Liver (tissue), 9 donors: ENCODE results near the gene GPR18. TPM values are rescaled to one million over a fixed set of nuclear protein-coding genes. Genes with fewer than 3 reads are reported as not detected.

Experiments used
- DNase-seq: peaks from one replicate; pipeline ENCODE4 v3.0.0-alpha.2; 2017; ENCODE audit warnings: low spot score
- H3K27ac ChIP-seq, 2 donors: one replicate each; pipeline ENCODE4 v1.7.0; 2013; ENCODE audit warnings: inconsistent platforms in 2 of 2, low read length in 2 of 2, control low read depth in 1 of 2, low read depth in 1 of 2, mild to moderate bottlenecking in 1 of 2
- H3K27me3 ChIP-seq, 4 donors: one replicate each; pipeline versions ENCODE4 v1.6.1 to v1.7.0; 2013; ENCODE audit warnings: low read length in 3 of 4, inconsistent platforms in 1 of 4, mild to moderate bottlenecking in 1 of 4, moderate library complexity in 1 of 4; ENCODE audit not compliant: control insufficient read depth in 4 of 4, insufficient read depth in 4 of 4
- H3K36me3 ChIP-seq, 4 donors: one replicate each; pipeline versions ENCODE4 v1.6.1 to v1.7.0; 2013; ENCODE audit warnings: low read length in 3 of 4, mild to moderate bottlenecking in 3 of 4, low read depth in 1 of 4, moderate library complexity in 1 of 4; ENCODE audit not compliant: control insufficient read depth in 4 of 4, insufficient read depth in 3 of 4
- H3K4me1 ChIP-seq, 4 donors: one replicate each; pipeline versions ENCODE4 v1.6.1 to v1.7.0; 2013; ENCODE audit warnings: low read length in 3 of 4, mild to moderate bottlenecking in 3 of 4, moderate library complexity in 1 of 4; ENCODE audit not compliant: control insufficient read depth in 4 of 4, insufficient read depth in 4 of 4
- H3K4me3 ChIP-seq, 3 donors: one replicate each; pipeline versions ENCODE4 v1.6.1 to v1.7.0; 2013; ENCODE audit warnings: low read length in 3 of 3, control low read depth in 1 of 3, low read depth in 1 of 3, mild to moderate bottlenecking in 1 of 3
- H3K9ac ChIP-seq, 2 donors: one replicate each; pipeline ENCODE4 v1.7.0; 2013; ENCODE audit warnings: low read length in 2 of 2, mild to moderate bottlenecking in 2 of 2, moderate library complexity in 2 of 2, control low read depth in 1 of 2, low read depth in 1 of 2
- H3K9me3 ChIP-seq, 4 donors: one replicate each; pipeline versions ENCODE4 v1.6.1 to v1.7.0; 2013; ENCODE audit warnings: low read length in 3 of 4; ENCODE audit not compliant: control insufficient read depth in 4 of 4
- ATF3 ChIP-seq: IDR thresholded peaks from 2 replicates; pipeline ENCODE4 v1.6.1; 2016; ENCODE audit warnings: antibody characterized with exemption
- CTCF ChIP-seq: fragments of 150-350 bp; IDR thresholded peaks from 2 replicates; pipeline ENCODE4 v1.5.1; 2017; ENCODE audit warnings: improper control_type of control experiment, low read depth, low read length; ENCODE audit not compliant: missing input control
- EGR1 ChIP-seq, 2 donors: IDR thresholded peaks; 2 replicates each; pipeline ENCODE4 v1.6.1; 2016 to 2018; ENCODE audit warnings: antibody characterized with exemption in 2 of 2, low read depth in 2 of 2
- FOXA1 ChIP-seq: IDR thresholded peaks from 2 replicates; pipeline ENCODE4 v1.6.1; 2016; ENCODE audit warnings: antibody characterized with exemption
- FOXA2 ChIP-seq: IDR thresholded peaks from 2 replicates; pipeline ENCODE4 v1.6.1; 2016; ENCODE audit warnings: antibody characterized with exemption
- GABPA ChIP-seq, 2 donors: IDR thresholded peaks in 1 of 2; conservative IDR thresholded peaks in 1 of 2; 2 replicates each; pipeline ENCODE4 v1.6.1; 2016; ENCODE audit warnings: antibody characterized with exemption in 2 of 2, mild to moderate bottlenecking in 1 of 2, moderate library complexity in 1 of 2
- HNF4G ChIP-seq: IDR thresholded peaks from 2 replicates; pipeline ENCODE4 v1.6.1; 2016; ENCODE audit warnings: antibody characterized with exemption
- JUND ChIP-seq, 2 donors: IDR thresholded peaks; 2 replicates each; pipeline ENCODE4 v1.6.1; 2016; ENCODE audit warnings: antibody characterized with exemption in 2 of 2
- MAX ChIP-seq: IDR thresholded peaks from 2 replicates; pipeline ENCODE4 v1.6.1; 2016; ENCODE audit warnings: antibody characterized with exemption
- NR2F2 ChIP-seq: IDR thresholded peaks from 2 replicates; pipeline ENCODE4 v1.6.1; 2016; ENCODE audit warnings: antibody characterized with exemption
- RAD21 ChIP-seq, 2 donors: IDR thresholded peaks; 2 replicates each; pipeline ENCODE4 v1.6.1; 2016; ENCODE audit warnings: antibody characterized with exemption in 2 of 2, mild to moderate bottlenecking in 2 of 2
- REST ChIP-seq: IDR thresholded peaks from 2 replicates; pipeline ENCODE4 v1.6.1; 2016; ENCODE audit warnings: antibody characterized with exemption, mild to moderate bottlenecking
- RXRA ChIP-seq, 2 donors: IDR thresholded peaks; 2 replicates each; pipeline ENCODE4 v1.6.1; 2017 to 2018; ENCODE audit warnings: antibody characterized with exemption in 2 of 2, mild to moderate bottlenecking in 1 of 2
- SP1 ChIP-seq: IDR thresholded peaks from 2 replicates; pipeline ENCODE4 v1.6.1; 2018; ENCODE audit warnings: antibody characterized with exemption, mild to moderate bottlenecking
- TAF1 ChIP-seq: conservative IDR thresholded peaks from 2 replicates; pipeline ENCODE4 v1.6.1; 2016; ENCODE audit warnings: antibody characterized with exemption, mild to moderate bottlenecking
- YY1 ChIP-seq: IDR thresholded peaks from 2 replicates; pipeline ENCODE4 v1.6.1; 2016; ENCODE audit warnings: antibody characterized with exemption, mild to moderate bottlenecking
- ZBTB33 ChIP-seq: IDR thresholded peaks from 2 replicates; pipeline ENCODE4 v1.6.1; 2016; ENCODE audit warnings: antibody characterized with exemption
- WGBS: extraction: QIAGEN DNeasy Blood & Tissue Kit; methylation state at CpG from one replicate; pipeline ENCODE4 v1.1.7; 2013; 5-methylcytosine and 5-hydroxymethylcytosine counted together
- polyA plus RNA-seq, 2 donors: library from polyadenylated mRNA; stranded (reverse) in 1 of 2; unstranded in 1 of 2; fragments of 200-250 nt in 1 of 2; fragments of >200 nt in 1 of 2; fragmentation: Nextera tagmentation in 1 of 2; extraction: Ambion mirVana in 1 of 2; gene quantifications; one replicate each; pipeline versions ENCODE4 v1.2.1 to v1.2.3, GENCODE V29; 2013 to 2015
- total RNA-seq, 2 donors: library from RNA; depleted of rRNA; stranded (reverse); fragments of >200 nt; gene quantifications; one replicate each; pipeline ENCODE4 v1.2.3, GENCODE V29; 2014
- donor health status: healthy.
- donor health status: healthy.
- donor health status: healthy.
- donor health status: healthy.
- donor health status: healthy.

The GPR18 gene
- total and polyA plus RNA-seq, 4 donors = 0.13 to 1.0 (median 0.41) TPM

GRCh38 chr13:99218126-99218525 is 40.1 kb downstream of the GPR18 start:
- TF ChIP-seq REST (no peak), GABPA (IDR thresholded peaks at IDR 0.05 in 1 of 2, conservative IDR thresholded peaks at IDR 0.05 in 1 of 2) (no peak), ZBTB33 (peak; percentile 10), MAX (no peak), EGR1 (IDR thresholded peaks at IDR 0.05; ENCODE audit: low read depth in 2 of 2) (no peak), SP1 (no peak)
- Histone ChIP-seq H3K36me3 (no peaks in the 10 kb centered on the region), H3K4me1 (peaks cover 9 to 27% (median 17%) of the 10 kb centered on the region in 4 donors), H3K9ac (no peak overlapping the region), H3K4me3 (no peak overlapping the region), H3K27me3 (no peaks in the 10 kb centered on the region), H3K9me3 (no peaks in the 10 kb centered on the region), H3K27ac (peak overlapping the region in 1 of 2 donors; percentile 8)
- no peak for DNase-seq

- DNase-seq = no peak
- 84% methylated on average over 20 of the region's 20 CpGs for WGBS
- H3K4me1 ChIP-seq = peaks cover 9 to 26% (median 17%) of the 10 kb centered on the region in 4 donors
- TF ChIP-seq TAF1 (no peak), SP1 (no peak), NR2F2 (no peak), ATF3 (no peak), YY1 (no peak), JUND (IDR thresholded peaks at IDR 0.05) (no peak), FOXA2 (no peak), MAX (no peak), EGR1 (IDR thresholded peaks at IDR 0.05; ENCODE audit: low read depth in 2 of 2) (no peak), CTCF (no peak), FOXA1 (no peak), RAD21 (IDR thresholded peaks at IDR 0.05) (no peak), GABPA (IDR thresholded peaks at IDR 0.05 in 1 of 2, conservative IDR thresholded peaks at IDR 0.05 in 1 of 2) (no peak), REST (no peak), HNF4G (no peak), ZBTB33 (no peak), RXRA (IDR thresholded peaks at IDR 0.05) (no peak)
These were observed 40.6 kb downstream of the GPR18 start for GRCh38 chr13:99217461-99218110.

More at GRCh38 chr13:99217461-99218110, 40.6 kb downstream of the GPR18 start:
- Histone ChIP-seq H3K27ac (no peak overlapping the region), H3K4me3 (no peak overlapping the region), H3K36me3 (no peaks in the 10 kb centered on the region), H3K9ac (no peak overlapping the region), H3K27me3 (no peaks in the 10 kb centered on the region), H3K9me3 (no peaks in the 10 kb centered on the region)
